Peyer's patch (tissue), 4 donors: Measurements from ENCODE around the gene ONECUT3.

Experiments used
- POLR2A ChIP-seq, 2 donors: fragments of 450-650 bp; IDR thresholded peaks; one replicate each; pipeline ENCODE4 v1.5.1; 2017; ENCODE audit warnings: antibody characterized with exemption in 2 of 2, mild to moderate bottlenecking in 2 of 2, moderate library complexity in 2 of 2
- TF ChIP-seq, protein P1 (sequence below), 6 experiments: fragments of 450-650 bp in 4 of 6; fragments of 200-600 bp in 2 of 6; sonication (generic) in 1 of 6; IDR thresholded peaks; one replicate each; pipeline ENCODE4 v1.5.1; 2017 to 2019; ENCODE audit warnings: antibody characterized with exemption in 6 of 6, mild to moderate bottlenecking in 3 of 6, moderate library complexity in 1 of 6

- no peak for TF ChIP-seq POLR2A (IDR thresholded peaks at IDR 0.05)
- TF ChIP-seq, protein P1, sequence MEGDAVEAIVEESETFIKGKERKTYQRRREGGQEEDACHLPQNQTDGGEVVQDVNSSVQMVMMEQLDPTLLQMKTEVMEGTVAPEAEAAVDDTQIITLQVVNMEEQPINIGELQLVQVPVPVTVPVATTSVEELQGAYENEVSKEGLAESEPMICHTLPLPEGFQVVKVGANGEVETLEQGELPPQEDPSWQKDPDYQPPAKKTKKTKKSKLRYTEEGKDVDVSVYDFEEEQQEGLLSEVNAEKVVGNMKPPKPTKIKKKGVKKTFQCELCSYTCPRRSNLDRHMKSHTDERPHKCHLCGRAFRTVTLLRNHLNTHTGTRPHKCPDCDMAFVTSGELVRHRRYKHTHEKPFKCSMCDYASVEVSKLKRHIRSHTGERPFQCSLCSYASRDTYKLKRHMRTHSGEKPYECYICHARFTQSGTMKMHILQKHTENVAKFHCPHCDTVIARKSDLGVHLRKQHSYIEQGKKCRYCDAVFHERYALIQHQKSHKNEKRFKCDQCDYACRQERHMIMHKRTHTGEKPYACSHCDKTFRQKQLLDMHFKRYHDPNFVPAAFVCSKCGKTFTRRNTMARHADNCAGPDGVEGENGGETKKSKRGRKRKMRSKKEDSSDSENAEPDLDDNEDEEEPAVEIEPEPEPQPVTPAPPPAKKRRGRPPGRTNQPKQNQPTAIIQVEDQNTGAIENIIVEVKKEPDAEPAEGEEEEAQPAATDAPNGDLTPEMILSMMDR (IDR thresholded peaks at IDR 0.05), result no peak
These were observed 1.8 kb upstream of the ONECUT3 start for GRCh38 chr19:1751367-1752008.
